T-cell (primary cell): Measurements from ENCODE around the gene GLIS1. TPM values are rescaled to one million over a fixed set of nuclear protein-coding genes. Genes with fewer than 3 reads are reported as not detected.
A peak's percentile ranks its signal among the peaks of the same experiment; 100 is the strongest.

Source experiments
- ATAC-seq, 4 experiments: fragments of 200-7000 bp in 3 of 4; fragments of 150-1000 bp in 1 of 4; cut with Tn5 transposase; replicated peaks in 1 of 4; 1 replicate in 3 of 4; 2 replicates in 1 of 4; pipeline ENCODE4 v1.10.0; 2021; ENCODE audit warnings: moderate library complexity in 3 of 4, mild to moderate bottlenecking in 2 of 4, moderate number of reproducible peaks in 1 of 4
- CTCF ChIA-PET, 2 donors: fragments of 300-600 bp; sonication (Branson Sonifier 250); formaldehyde crosslinking; loops; one replicate each; lab custom pipeline; 2022; ENCODE audit warnings: antibody characterized with exemption in 2 of 2; lab: Charles Lee
- POLR2A ChIA-PET, 2 donors: fragments of 300-600 bp; sonication (Branson Sonifier 250); formaldehyde crosslinking; loops; one replicate each; lab custom pipeline; 2022; ENCODE audit warnings: antibody characterized with exemption in 2 of 2; lab: Charles Lee
- DNase-seq, 35 experiments: peaks; one replicate each; pipeline versions ENCODE4 v3.0.0 to v3.0.0-alpha.2; 2013 to 2023
- H3K27ac ChIP-seq: one replicate; pipeline ENCODE4 v1.5.1; 2013; ENCODE audit warnings: low read length
- H3K27me3 ChIP-seq, 2 experiments: replicated peaks in 1 of 2; 1 replicate in 1 of 2; 2 replicates in 1 of 2; pipeline versions ENCODE4 v1.6.1 to v1.7.0; 2013; ENCODE audit warnings: low read length in 1 of 2, mixed read lengths in 1 of 2; ENCODE audit not compliant: control insufficient read depth in 2 of 2, insufficient read depth in 2 of 2; ENCODE audit errors: extremely low read depth in 1 of 2
- H3K36me3 ChIP-seq, 2 donors: 1 replicate in 1 of 2; 2 replicates in 1 of 2; pipeline versions ENCODE4 v1.6.1 to v1.7.0; 2013; ENCODE audit warnings: low read length in 1 of 2; ENCODE audit not compliant: control insufficient read depth in 2 of 2, insufficient read depth in 1 of 2; ENCODE audit errors: extremely low read depth in 1 of 2
- H3K4me1 ChIP-seq, 2 experiments: 1 replicate in 1 of 2; 2 replicates in 1 of 2; pipeline versions ENCODE4 v1.6.1 to v1.7.0; 2013; ENCODE audit warnings: low read length in 2 of 2, mixed read lengths in 1 of 2; ENCODE audit not compliant: insufficient read depth in 2 of 2, control insufficient read depth in 1 of 2; ENCODE audit errors: extremely low read depth in 1 of 2
- H3K4me3 ChIP-seq, 2 donors: 1 replicate in 1 of 2; 2 replicates in 1 of 2; pipeline versions ENCODE4 v1.5.1 to v1.7.0; 2013; ENCODE audit warnings: mild to moderate bottlenecking in 2 of 2, low read length in 1 of 2, moderate library complexity in 1 of 2; ENCODE audit not compliant: control insufficient read depth in 1 of 2; ENCODE audit errors: extremely low read depth in 1 of 2
- H3K9me3 ChIP-seq: 2 replicates; pipeline ENCODE4 v1.7.0; 2013
- H3K27ac Mint-ChIP-seq, 2 donors: one replicate each; pipeline ENCODE4 v1.8.0; 2020 to 2021; ENCODE audit warnings: mild to moderate bottlenecking in 2 of 2, mixed read lengths in 2 of 2
- H3K27me3 Mint-ChIP-seq, 2 donors: one replicate each; pipeline ENCODE4 v1.8.0; 2021 to 2022; ENCODE audit warnings: mixed read lengths in 2 of 2
- H3K36me3 Mint-ChIP-seq: one replicate; pipeline ENCODE4 v1.8.0; 2021; ENCODE audit warnings: mixed read lengths
- H3K4me1 Mint-ChIP-seq, 3 donors: one replicate each; pipeline ENCODE4 v1.8.0; 2020 to 2022; ENCODE audit warnings: mixed read lengths in 3 of 3, mild to moderate bottlenecking in 1 of 3
- H3K4me3 Mint-ChIP-seq, 3 donors: one replicate each; pipeline ENCODE4 v1.8.0; 2020 to 2022; ENCODE audit warnings: mild to moderate bottlenecking in 3 of 3, mixed read lengths in 3 of 3, moderate library complexity in 3 of 3
- H3K9me3 Mint-ChIP-seq, 3 donors: one replicate each; pipeline ENCODE4 v1.8.0; 2020 to 2022; ENCODE audit warnings: mixed read lengths in 3 of 3
- WGBS: methylation state at CpG from one replicate; pipeline ENCODE4 v1.1.5; 2013; ENCODE audit warnings: missing lambda C conversion rate; ENCODE audit not compliant: insufficient coverage; 5-methylcytosine and 5-hydroxymethylcytosine counted together
- total RNA-seq, 35 experiments: library from RNA in 6 of 35; stranded (reverse) in 6 of 35; fragments of 120-200 nt in 1 of 35; gene quantifications; one replicate each; pipeline versions ENCODE4 v1.2.1 to v1.2.4 and lab custom pipeline; 2013 to 2026

GLIS1 gene
- total RNA-seq, 5 donors from 2014 or later (not counting 1 experiment from before 2014, with no cell fraction given), result not detected

- 57% methylated on average over 3 of the region's 8 CpGs for WGBS
These were observed 1.7 kb upstream of the GLIS1 start for GRCh38 chr1:53740621-53741105.

GRCh38 chr1:53738205-53739108 lies 507 bp downstream of the GLIS1 start:
- ChIA-PET CTCF (no interaction called here), POLR2A (interaction anchor here in 1 of 2 donors (0.6 kb wide), 1 partner anchor 671 kb away, joined by 11 read pairs; no protein-coding TSS in a partner anchor)
- Histone ChIP-seq H3K9me3 (no peaks in the 10 kb centered on the region), H3K4me3 (peak overlapping the region in 1 of 2 donors; percentile 66), H3K27me3 (peaks cover 5 to 37% of the 10 kb centered on the region in 2 experiments), H3K36me3 (no peaks in the 10 kb centered on the region), H3K4me1 (peaks cover 0 to 11% of the 10 kb centered on the region in 2 experiments), H3K27ac (no peak overlapping the region)
- Mint-ChIP-seq H3K36me3 (no peaks in the 10 kb centered on the region), H3K9me3 (peaks cover 3 to 9% (median 3%) of the 10 kb centered on the region in 3 donors), H3K27me3 (peaks cover 46 to 60% of the 10 kb centered on the region in 2 donors), H3K4me1 (peaks cover 0 to 8% (median 7%) of the 10 kb centered on the region in 3 donors), H3K27ac (no peak overlapping the region), H3K4me3 (peak overlapping the region; percentile 37 to 50 (median 40))
- 3% methylated on average over 100 of the region's 101 CpGs for WGBS
- ATAC-seq (peak in 3 of 4 experiments; percentile 12 to 28 (median 22)), DNase-seq (no peak)

More at GRCh38 chr1:53740621-53741105, 1.7 kb upstream of the GLIS1 start:
- ChIA-PET CTCF (no interaction called here), POLR2A (no interaction called here)
- Mint-ChIP-seq H3K27ac (no peak overlapping the region), H3K36me3 (no peaks in the 10 kb centered on the region), H3K4me3 (peak overlapping the region in 2 of 3 donors; percentile 29 to 41), H3K9me3 (peaks cover 3 to 9% (median 3%) of the 10 kb centered on the region in 3 donors), H3K4me1 (peaks cover 0 to 8% (median 7%) of the 10 kb centered on the region in 3 donors), H3K27me3 (peaks cover 34 to 51% of the 10 kb centered on the region in 2 donors)
- peaks cover 0 to 11% of the 10 kb centered on the region in 2 experiments for H3K4me1 ChIP-seq
- H3K4me3 ChIP-seq, result no peak overlapping the region
- DNase-seq, result no peak
- H3K9me3 ChIP-seq, result no peaks in the 10 kb centered on the region
- no peak overlapping the region for H3K27ac ChIP-seq
- ATAC-seq, result no peak
- H3K36me3 ChIP-seq, result no peaks in the 10 kb centered on the region
- H3K27me3 ChIP-seq, result peaks cover 2 to 36% of the 10 kb centered on the region in 2 experiments

DNA sequence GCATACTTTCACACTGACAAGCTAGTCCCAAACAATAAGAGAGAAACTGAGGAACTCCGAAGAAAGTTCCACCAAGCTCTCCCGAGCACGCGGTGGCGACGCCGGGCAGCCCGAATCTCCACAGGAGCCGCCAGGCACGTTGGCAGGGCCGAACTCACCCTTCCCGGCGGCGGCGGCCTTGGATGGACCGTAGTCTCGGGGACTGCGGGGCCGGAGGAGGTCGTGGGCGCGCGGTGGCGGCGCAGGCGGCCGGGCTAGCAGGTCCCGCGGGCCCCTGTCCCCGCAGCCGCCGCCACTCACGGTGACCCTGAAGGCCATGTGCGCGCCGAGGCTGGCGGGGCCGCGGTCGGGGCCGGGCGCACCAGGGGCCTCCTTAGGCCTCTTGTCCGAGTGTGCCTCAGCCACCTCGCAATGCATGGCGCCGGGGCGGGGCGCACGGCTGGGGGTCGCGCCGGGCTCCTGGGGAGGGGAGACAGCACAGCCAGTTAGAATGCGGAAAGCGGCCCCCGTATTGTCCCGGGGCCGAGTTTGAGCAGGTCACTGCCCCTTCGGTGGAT lies 1.2 kb downstream of the GLIS1 start:
- H3K4me1 ChIP-seq, result peaks cover 0 to 11% of the 10 kb centered on the region in 2 experiments
- H3K4me3 Mint-ChIP-seq, result peak overlapping the region in 2 of 3 donors; percentile 17 to 40

GRCh38 chr1:53736290-53736689 lies 2.7 kb downstream of the GLIS1 start:
- Mint-ChIP-seq H3K4me1 (peaks cover 0 to 8% (median 7%) of the 10 kb centered on the region in 3 donors), H3K27me3 (peaks cover 42 to 51% of the 10 kb centered on the region in 2 donors), H3K27ac (no peak overlapping the region), H3K36me3 (no peaks in the 10 kb centered on the region), H3K4me3 (no peak overlapping the region), H3K9me3 (no peaks in the 10 kb centered on the region)
- Histone ChIP-seq H3K9me3 (no peaks in the 10 kb centered on the region), H3K27me3 (peaks cover 3 to 35% of the 10 kb centered on the region in 2 experiments), H3K4me3 (no peak overlapping the region), H3K27ac (no peak overlapping the region), H3K4me1 (peaks cover 0 to 11% of the 10 kb centered on the region in 2 experiments), H3K36me3 (no peaks in the 10 kb centered on the region)
- 66% methylated on average over 5 of the region's 11 CpGs for WGBS
- DNase-seq (no peak), ATAC-seq (no peak)
- ChIA-PET POLR2A (no interaction called here), CTCF (no interaction called here)

More for the DNA sequence above, 1.2 kb downstream of the GLIS1 start:
- CTCF ChIA-PET, result no interaction called here
- H3K27ac ChIP-seq, result no peak overlapping the region
- Mint-ChIP-seq H3K27me3 (peaks cover 43 to 56% of the 10 kb centered on the region in 2 donors), H3K36me3 (no peaks in the 10 kb centered on the region), H3K27ac (no peak overlapping the region), H3K4me1 (peaks cover 0 to 8% (median 7%) of the 10 kb centered on the region in 3 donors), H3K9me3 (peaks cover under 1 to 2% (median 1%) of the 10 kb centered on the region in 3 donors)
- peaks cover 3 to 37% of the 10 kb centered on the region in 2 experiments for H3K27me3 ChIP-seq
- H3K36me3 ChIP-seq, result no peaks in the 10 kb centered on the region
- no peak for DNase-seq
- 4% methylated on average over 48 of the region's 58 CpGs for WGBS
- H3K9me3 ChIP-seq, result no peaks in the 10 kb centered on the region
- POLR2A ChIA-PET, result no interaction called here
- no peak for ATAC-seq
- H3K4me3 ChIP-seq, result peak overlapping the region in 1 of 2 donors; percentile 66

DNA sequence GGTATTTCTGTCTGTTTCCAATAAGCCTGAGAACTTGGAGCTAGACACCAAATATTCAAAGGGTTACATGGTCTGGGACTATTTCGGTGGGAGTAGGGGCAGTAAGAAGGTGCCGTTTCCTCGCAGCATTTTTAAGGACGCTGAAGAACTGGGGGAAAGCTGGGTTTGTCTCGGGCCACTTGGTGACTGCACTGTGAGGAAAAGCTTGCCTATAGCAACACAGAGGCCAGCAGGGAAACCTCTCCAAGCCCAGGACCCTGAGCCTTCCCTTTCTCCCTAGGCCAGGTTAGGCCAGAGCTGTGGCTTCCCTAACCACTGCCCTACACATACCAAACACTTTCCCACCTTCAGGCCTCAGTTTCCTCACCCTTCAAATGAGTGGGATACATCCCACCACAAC lies 3.3 kb downstream of the GLIS1 start:
- Mint-ChIP-seq H3K4me1 (peaks cover 0 to 8% (median 7%) of the 10 kb centered on the region in 3 donors), H3K4me3 (no peak overlapping the region), H3K36me3 (no peaks in the 10 kb centered on the region), H3K27me3 (peaks cover 42 to 51% of the 10 kb centered on the region in 2 donors), H3K27ac (no peak overlapping the region), H3K9me3 (no peaks in the 10 kb centered on the region)
- 96% methylated on average over 4 of the region's 5 CpGs for WGBS
- ATAC-seq, result no peak
- CTCF ChIA-PET, result no interaction called here
- POLR2A ChIA-PET, result no interaction called here
- Histone ChIP-seq H3K9me3 (no peaks in the 10 kb centered on the region), H3K27me3 (peaks cover 3 to 37% of the 10 kb centered on the region in 2 experiments), H3K4me3 (no peak overlapping the region), H3K36me3 (no peaks in the 10 kb centered on the region), H3K4me1 (peaks cover 0 to 11% of the 10 kb centered on the region in 2 experiments), H3K27ac (no peak overlapping the region)
- no peak for DNase-seq

DNA sequence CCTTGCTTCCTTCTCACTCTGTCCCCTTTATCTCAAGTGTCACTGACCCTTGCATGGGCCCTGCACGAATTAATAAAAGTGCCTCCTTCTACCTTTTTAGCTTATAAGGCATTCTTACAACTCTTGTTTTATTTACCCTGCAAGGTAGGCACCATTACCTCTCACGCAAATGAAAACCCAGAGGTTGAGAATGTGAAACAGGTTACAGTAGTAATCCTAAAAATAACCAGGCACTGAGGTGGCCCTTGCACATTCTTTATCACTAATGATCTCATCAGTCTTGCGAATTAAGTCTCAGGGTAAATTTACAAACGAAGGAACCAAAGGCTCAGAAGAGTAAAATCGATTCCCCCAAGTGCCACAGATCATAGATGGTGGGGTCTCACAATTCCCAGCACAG lies 3.7 kb downstream of the GLIS1 start:
- Histone ChIP-seq H3K9me3 (no peaks in the 10 kb centered on the region), H3K4me1 (peaks cover 0 to 11% of the 10 kb centered on the region in 2 experiments), H3K27me3 (peaks cover 3 to 37% of the 10 kb centered on the region in 2 experiments), H3K36me3 (no peaks in the 10 kb centered on the region), H3K27ac (no peak overlapping the region), H3K4me3 (no peak overlapping the region)
- Mint-ChIP-seq H3K27ac (no peak overlapping the region), H3K27me3 (peaks cover 42 to 47% of the 10 kb centered on the region in 2 donors), H3K4me3 (no peak overlapping the region), H3K36me3 (no peaks in the 10 kb centered on the region), H3K4me1 (peaks cover 0 to 8% (median 7%) of the 10 kb centered on the region in 3 donors), H3K9me3 (no peaks in the 10 kb centered on the region)
- POLR2A ChIA-PET, result no interaction called here
- CTCF ChIA-PET, result no interaction called here
- WGBS, result 80% methylated on average over 2 of the region's 5 CpGs
- DNase-seq, result no peak
- ATAC-seq, result no peak
